Measurements from ENCODE around the gene ROBO4. TPM values are rescaled to one million over a fixed set of nuclear protein-coding genes. Genes with fewer than 3 reads are reported as not detected.

ROBO4 gene
- polyA plus RNA-seq, 4 donors: 0.45 to 8.9 (median 2.6) TPM

DNA sequence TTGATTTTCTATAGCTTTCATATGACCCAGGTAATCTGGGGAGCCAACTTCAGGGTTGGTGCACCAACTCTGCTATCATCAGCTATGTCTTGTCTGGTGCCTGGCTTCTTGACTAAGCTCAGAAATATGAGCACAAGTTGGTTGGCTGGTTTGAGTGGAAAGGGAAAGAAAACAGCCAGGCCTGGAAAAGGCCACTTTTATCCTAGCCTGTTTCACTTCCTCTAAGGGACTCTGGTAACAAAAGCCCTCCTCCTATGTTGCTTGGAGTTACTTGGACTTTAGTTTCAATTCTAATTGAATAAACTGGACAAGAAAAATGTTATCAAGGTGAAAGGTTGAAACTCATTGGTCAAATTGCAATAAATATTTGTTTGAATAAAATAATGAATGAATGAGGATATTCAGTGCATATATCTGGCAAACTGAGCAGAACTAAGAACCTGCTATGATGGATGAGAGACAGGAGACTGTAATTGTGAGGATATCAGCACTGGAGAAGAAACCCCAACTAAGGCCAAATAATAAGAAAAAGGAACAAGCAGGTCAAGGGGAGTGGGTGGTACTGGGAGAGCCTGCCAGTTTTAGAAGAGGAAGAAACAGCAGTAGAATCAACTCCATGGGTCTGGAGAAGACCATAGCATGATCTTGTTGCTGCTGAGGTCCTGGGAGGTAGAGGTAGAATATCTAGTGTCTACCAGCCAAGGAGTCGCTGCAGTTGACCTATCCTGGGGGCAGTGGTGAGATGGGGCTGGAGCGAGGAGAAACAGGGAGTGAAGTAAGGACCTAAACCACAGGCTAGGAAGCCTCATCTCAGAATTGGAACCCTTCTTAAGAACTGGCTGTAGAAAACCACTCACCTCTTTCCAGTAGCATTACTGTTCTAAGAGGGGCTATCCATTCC is 8.2 kb downstream of the ROBO4 start:
- H3K27me3 ChIP-seq (ENCODE audit: control insufficient read depth in 3 of 3, insufficient read depth in 3 of 3, low read length in 3 of 3): peaks cover 0 to 15% (median 1%) of the 10 kb centered on the region in 3 donors
- no peaks in the 10 kb centered on the region for H3K9me3 ChIP-seq (ENCODE audit: control insufficient read depth in 2 of 2, insufficient read depth in 1 of 2, low read depth in 1 of 2, low read length in 1 of 2)
- H3K27ac ChIP-seq (ENCODE audit: low read depth in 1 of 3, low read length in 2 of 3): no peak overlapping the region
- H3K36me3 ChIP-seq (ENCODE audit: control insufficient read depth in 3 of 3, insufficient read depth in 2 of 3, low read depth in 1 of 3, low read length in 3 of 3): no peaks in the 10 kb centered on the region
- no peak overlapping the region for H3K4me3 ChIP-seq (ENCODE audit: low read depth in 1 of 3, low read length in 3 of 3)
- FAIRE-seq (no peak), DNase-seq (no peak)
- WGBS, 3 donors: 81 to 93% (median 85%) methylated on average over 2 of the region's 2 CpGs
- H3K4me1 ChIP-seq (ENCODE audit: control insufficient read depth in 3 of 3, insufficient read depth in 2 of 3, low read depth in 1 of 3, low read length in 2 of 3): no peaks in the 10 kb centered on the region

DNA sequence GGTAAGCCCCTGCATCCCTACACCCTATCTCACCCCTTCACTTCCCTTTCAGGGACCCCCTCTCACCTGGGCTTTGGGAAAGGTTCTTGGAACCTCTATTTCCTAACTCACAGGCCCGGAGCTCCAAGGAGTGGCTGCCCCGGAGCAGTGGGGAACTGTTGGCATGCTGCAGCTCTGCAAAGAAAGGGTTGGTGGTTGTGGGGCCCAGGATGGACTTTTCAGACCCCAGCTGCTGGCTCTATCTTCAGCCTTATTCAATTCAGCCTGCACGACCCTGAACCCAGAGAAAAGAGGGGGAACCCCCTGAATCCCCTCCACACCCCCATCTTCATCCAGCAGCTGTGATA is 10.0 kb downstream of the ROBO4 start:
- H3K27ac ChIP-seq (ENCODE audit: low read depth in 1 of 3, low read length in 2 of 3): no peak overlapping the region
- peaks cover 0 to 10% (median 1%) of the 10 kb centered on the region in 3 donors for H3K27me3 ChIP-seq (ENCODE audit: control insufficient read depth in 3 of 3, insufficient read depth in 3 of 3, low read length in 3 of 3)
- H3K9me3 ChIP-seq (ENCODE audit: control insufficient read depth in 2 of 2, insufficient read depth in 1 of 2, low read depth in 1 of 2, low read length in 1 of 2): no peaks in the 10 kb centered on the region
- no peaks in the 10 kb centered on the region for H3K36me3 ChIP-seq (ENCODE audit: control insufficient read depth in 3 of 3, insufficient read depth in 2 of 3, low read depth in 1 of 3, low read length in 3 of 3)
- WGBS, 3 donors: 75 to 86% (median 84%) methylated on average over 3 of the region's 3 CpGs
- DNase-seq: no peak
- FAIRE-seq: no peak
- no peak overlapping the region for H3K4me3 ChIP-seq (ENCODE audit: low read depth in 1 of 3, low read length in 3 of 3)
- no peaks in the 10 kb centered on the region for H3K4me1 ChIP-seq (ENCODE audit: control insufficient read depth in 3 of 3, insufficient read depth in 2 of 3, low read depth in 1 of 3, low read length in 2 of 3)

DNA sequence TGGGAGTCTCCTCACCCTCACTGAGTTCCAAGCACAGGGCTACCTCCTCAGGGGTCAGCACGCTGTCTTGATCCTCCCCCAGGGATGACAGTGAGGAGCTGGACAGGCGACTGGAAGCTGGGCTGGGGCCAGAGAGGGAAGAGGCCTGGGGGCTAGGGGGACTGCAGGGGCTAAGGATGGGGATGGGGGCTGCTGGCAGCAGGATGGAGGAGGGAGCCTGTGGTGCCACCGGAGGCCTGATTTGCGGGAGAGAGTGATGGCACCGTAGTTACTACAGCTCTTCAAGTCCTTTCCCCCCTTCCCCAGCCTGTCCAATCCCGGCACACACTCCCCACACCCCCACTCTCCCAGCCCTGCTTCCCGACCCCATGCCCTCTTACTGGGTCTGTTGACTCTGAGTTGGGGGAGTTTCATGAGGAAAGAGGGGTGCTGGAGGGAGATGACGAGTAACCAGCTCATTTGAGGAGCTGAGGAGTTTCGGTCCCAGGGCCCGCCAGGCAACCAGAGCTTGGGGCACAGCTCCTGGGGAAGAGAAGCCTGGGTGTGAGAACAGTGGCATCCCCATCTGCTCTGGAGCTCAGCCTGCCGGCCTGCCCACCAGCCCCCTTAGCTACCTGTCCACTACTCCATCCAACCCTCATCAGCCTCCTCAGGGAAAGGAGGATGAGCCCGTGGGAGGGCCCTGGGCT is 10.5 kb downstream of the ROBO4 start:
- Histone ChIP-seq H3K27me3 (ENCODE audit: control insufficient read depth in 3 of 3, insufficient read depth in 3 of 3, low read length in 3 of 3) (peaks cover 0 to 9% (median 1%) of the 10 kb centered on the region in 3 donors), H3K4me1 (ENCODE audit: control insufficient read depth in 3 of 3, insufficient read depth in 2 of 3, low read depth in 1 of 3, low read length in 2 of 3) (peaks cover 0 to 4% (median 3%) of the 10 kb centered on the region in 3 donors), H3K4me3 (ENCODE audit: low read depth in 1 of 3, low read length in 3 of 3) (no peak overlapping the region), H3K9me3 (ENCODE audit: control insufficient read depth in 2 of 2, insufficient read depth in 1 of 2, low read depth in 1 of 2, low read length in 1 of 2) (no peaks in the 10 kb centered on the region), H3K27ac (ENCODE audit: low read depth in 1 of 3, low read length in 2 of 3) (no peak overlapping the region), H3K36me3 (ENCODE audit: control insufficient read depth in 3 of 3, insufficient read depth in 2 of 3, low read depth in 1 of 3, low read length in 3 of 3) (no peaks in the 10 kb centered on the region)
- FAIRE-seq: no peak
- WGBS, 3 donors: 77 to 87% (median 87%) methylated on average over 11 to 12 of the region's 12 CpGs
- no peak for DNase-seq

DNA sequence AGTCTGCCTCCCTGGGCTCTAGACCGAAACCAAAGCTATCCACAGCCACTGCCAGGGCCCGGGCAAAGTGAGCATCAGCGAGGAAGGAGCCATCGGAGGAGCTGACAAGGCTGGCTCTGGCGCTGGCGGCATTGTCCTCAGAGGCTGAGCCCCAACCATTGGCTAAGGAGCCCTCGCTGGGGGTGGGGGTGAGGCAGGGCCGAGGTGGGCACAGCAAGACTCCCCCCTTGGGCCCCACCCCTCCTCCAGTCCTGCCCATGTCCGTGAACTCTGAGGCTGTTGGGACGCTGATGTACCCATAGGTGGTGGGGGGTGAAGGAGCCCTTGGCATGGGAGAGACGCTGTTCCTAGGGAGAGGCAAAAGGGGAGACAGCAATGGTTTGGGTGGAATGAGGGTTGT is 11.2 kb downstream of the ROBO4 start:
- Histone ChIP-seq H3K4me3 (ENCODE audit: low read depth in 1 of 3, low read length in 3 of 3) (no peak overlapping the region), H3K27me3 (ENCODE audit: control insufficient read depth in 3 of 3, insufficient read depth in 3 of 3, low read length in 3 of 3) (peaks cover 0 to 5% (median 1%) of the 10 kb centered on the region in 3 donors), H3K4me1 (ENCODE audit: control insufficient read depth in 3 of 3, insufficient read depth in 2 of 3, low read depth in 1 of 3, low read length in 2 of 3) (peaks cover 0 to 4% (median 4%) of the 10 kb centered on the region in 3 donors), H3K36me3 (ENCODE audit: control insufficient read depth in 3 of 3, insufficient read depth in 2 of 3, low read depth in 1 of 3, low read length in 3 of 3) (no peaks in the 10 kb centered on the region), H3K27ac (ENCODE audit: low read depth in 1 of 3, low read length in 2 of 3) (no peak overlapping the region), H3K9me3 (ENCODE audit: control insufficient read depth in 2 of 2, insufficient read depth in 1 of 2, low read depth in 1 of 2, low read length in 1 of 2) (no peaks in the 10 kb centered on the region)
- FAIRE-seq (no peak), DNase-seq (no peak)
- 75 to 82% (median 79%) methylated on average over 11 of the region's 11 CpGs for WGBS, 3 donors

DNA sequence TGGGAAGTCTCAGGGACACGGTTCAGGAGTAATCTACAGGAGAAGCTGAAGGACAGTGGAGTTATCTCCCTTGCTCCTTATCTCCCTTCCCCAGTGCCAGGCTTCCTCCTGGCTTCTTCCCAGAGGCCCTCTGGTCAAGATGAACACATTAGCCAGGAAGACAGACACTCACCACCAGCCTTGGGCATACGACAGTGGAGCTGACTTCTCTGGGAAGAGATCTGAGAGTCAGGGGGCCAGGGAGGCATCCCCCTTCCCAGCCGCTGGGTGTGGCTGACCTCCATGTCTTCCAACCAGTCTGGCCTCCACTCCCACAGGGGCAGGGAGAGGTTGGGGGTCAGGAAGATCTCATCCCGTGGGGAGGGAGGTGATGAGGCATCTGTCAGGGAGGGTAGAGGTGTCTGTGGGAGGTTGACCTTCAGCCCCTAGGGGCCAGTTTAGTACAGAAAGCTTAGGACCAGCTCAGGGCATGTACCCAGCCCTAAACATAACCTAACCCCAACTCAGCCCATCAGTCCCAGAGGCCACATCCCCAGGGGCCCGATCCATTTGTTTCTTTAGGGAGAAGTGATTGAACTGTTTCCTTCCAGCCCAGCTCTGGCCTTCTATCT is 12.7 kb downstream of the ROBO4 start:
- H3K4me3 ChIP-seq (ENCODE audit: low read depth in 1 of 3, low read length in 3 of 3): no peak overlapping the region
- DNase-seq (no peak), FAIRE-seq (no peak)
- WGBS, 3 donors: 70 to 72% (median 70%) methylated on average over 4 to 5 of the region's 5 CpGs
- peaks cover 0 to 4% (median 4%) of the 10 kb centered on the region in 3 donors for H3K4me1 ChIP-seq (ENCODE audit: control insufficient read depth in 3 of 3, insufficient read depth in 2 of 3, low read depth in 1 of 3, low read length in 2 of 3)
- H3K9me3 ChIP-seq (ENCODE audit: control insufficient read depth in 2 of 2, insufficient read depth in 1 of 2, low read depth in 1 of 2, low read length in 1 of 2): no peaks in the 10 kb centered on the region
- H3K27ac ChIP-seq (ENCODE audit: low read depth in 1 of 3, low read length in 2 of 3): no peak overlapping the region
- no peaks in the 10 kb centered on the region for H3K36me3 ChIP-seq (ENCODE audit: control insufficient read depth in 3 of 3, insufficient read depth in 2 of 3, low read depth in 1 of 3, low read length in 3 of 3)
- H3K27me3 ChIP-seq (ENCODE audit: control insufficient read depth in 3 of 3, insufficient read depth in 3 of 3, low read length in 3 of 3): peaks cover 0 to 1% (median 0%) of the 10 kb centered on the region in 3 donors

DNA sequence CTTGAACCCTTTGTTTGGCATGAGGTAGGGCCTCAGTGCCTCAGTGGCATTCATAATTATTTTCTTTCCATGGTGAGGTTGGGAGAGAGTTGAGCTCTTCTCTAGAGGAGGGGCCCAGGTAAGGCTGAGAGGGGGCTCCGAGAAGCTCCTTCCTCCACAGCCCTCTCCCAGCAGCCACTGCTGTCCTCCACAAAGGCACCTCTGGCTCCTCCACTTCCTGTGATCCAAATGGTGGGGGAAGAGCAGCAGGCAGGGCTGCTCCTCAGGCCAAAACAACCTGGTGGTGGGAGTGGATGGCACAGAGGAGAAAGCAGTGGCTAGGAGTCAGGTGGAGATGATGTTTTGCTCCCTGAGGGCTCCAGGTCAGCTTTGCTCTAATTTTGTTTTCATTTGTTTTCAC is 13.3 kb downstream of the ROBO4 start:
- Histone ChIP-seq H3K27me3 (ENCODE audit: control insufficient read depth in 3 of 3, insufficient read depth in 3 of 3, low read length in 3 of 3) (peaks cover 0 to 1% (median 0%) of the 10 kb centered on the region in 3 donors), H3K27ac (ENCODE audit: low read depth in 1 of 3, low read length in 2 of 3) (no peak overlapping the region), H3K4me3 (ENCODE audit: low read depth in 1 of 3, low read length in 3 of 3) (no peak overlapping the region), H3K4me1 (ENCODE audit: control insufficient read depth in 3 of 3, insufficient read depth in 2 of 3, low read depth in 1 of 3, low read length in 2 of 3) (peaks cover 0 to 4% (median 4%) of the 10 kb centered on the region in 3 donors), H3K9me3 (ENCODE audit: control insufficient read depth in 2 of 2, insufficient read depth in 1 of 2, low read depth in 1 of 2, low read length in 1 of 2) (no peaks in the 10 kb centered on the region), H3K36me3 (ENCODE audit: control insufficient read depth in 3 of 3, insufficient read depth in 2 of 3, low read depth in 1 of 3, low read length in 3 of 3) (no peaks in the 10 kb centered on the region)
- 81 to 100% (median 91%) methylated on average over 1 of the region's 1 CpG for WGBS, 3 donors
- no peak for DNase-seq
- FAIRE-seq: no peak

DNA sequence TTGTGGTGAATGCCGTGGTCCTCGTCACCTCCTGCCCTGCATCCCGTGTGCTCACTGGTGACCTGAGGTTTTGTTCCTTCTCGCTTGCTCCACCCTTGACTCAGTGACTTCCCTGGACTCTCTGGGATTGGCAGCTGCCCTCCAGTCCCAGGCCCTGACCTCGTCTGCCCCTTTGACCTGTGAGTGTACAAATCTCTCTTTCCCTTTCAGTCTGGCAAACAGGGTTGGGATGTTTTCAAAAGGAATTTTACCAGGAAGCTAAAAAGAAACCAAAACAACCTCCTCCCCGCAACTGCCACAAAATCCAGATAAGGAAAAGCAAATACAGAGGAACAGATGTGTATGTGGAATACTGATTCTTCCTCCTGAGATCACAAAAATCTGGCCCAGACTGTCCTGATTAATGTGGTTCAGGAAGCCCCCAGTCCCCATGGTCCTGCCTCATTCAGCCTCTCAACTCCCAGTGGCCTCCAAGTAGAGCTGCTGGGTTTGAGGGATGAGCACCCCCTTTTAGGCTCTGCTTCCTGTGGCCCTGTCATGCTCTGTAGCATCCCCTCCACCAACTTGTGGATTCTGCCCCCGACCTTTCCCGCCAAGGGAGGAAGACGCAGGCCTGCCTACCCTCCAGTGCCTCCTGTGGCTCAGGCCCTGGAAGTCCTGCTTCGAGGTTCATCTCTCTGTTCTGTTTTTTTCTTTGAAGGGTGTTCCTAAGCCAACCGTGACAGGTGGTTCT is 15.2 kb downstream of the ROBO4 start:
- FAIRE-seq: no peak
- Histone ChIP-seq H3K36me3 (ENCODE audit: control insufficient read depth in 3 of 3, insufficient read depth in 2 of 3, low read depth in 1 of 3, low read length in 3 of 3) (no peaks in the 10 kb centered on the region), H3K9me3 (ENCODE audit: control insufficient read depth in 2 of 2, insufficient read depth in 1 of 2, low read depth in 1 of 2, low read length in 1 of 2) (no peaks in the 10 kb centered on the region), H3K27ac (ENCODE audit: low read depth in 1 of 3, low read length in 2 of 3) (no peak overlapping the region), H3K4me3 (ENCODE audit: low read depth in 1 of 3, low read length in 3 of 3) (no peak overlapping the region), H3K27me3 (ENCODE audit: control insufficient read depth in 3 of 3, insufficient read depth in 3 of 3, low read length in 3 of 3) (peaks cover 0 to 4% (median 1%) of the 10 kb centered on the region in 3 donors), H3K4me1 (ENCODE audit: control insufficient read depth in 3 of 3, insufficient read depth in 2 of 3, low read depth in 1 of 3, low read length in 2 of 3) (peaks cover under 1 to 4% (median 4%) of the 10 kb centered on the region in 3 donors)
- 32 to 48% (median 38%) methylated on average over 11 of the region's 11 CpGs for WGBS, 3 donors
- DNase-seq: peak in 1 of 2 donors; percentile 35

DNA sequence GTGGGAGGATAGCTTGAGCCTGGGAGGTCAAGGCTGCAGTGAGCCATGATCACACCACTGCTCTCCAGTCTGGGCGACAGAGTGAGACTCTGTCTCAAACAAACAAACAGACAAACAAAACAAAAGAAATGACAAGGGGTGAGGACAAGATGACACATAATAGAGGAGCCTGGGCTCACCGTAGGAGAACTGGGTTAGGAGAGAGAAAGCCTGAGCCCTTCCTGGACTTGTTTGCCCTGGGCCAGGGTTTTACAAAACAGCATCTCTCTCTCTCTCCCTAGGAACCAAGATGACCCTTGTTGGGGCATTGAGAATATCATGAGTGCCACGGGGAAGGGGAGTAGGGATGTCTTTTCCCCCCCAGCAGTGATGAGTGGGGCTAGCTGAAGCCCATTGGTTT is 16.7 kb downstream of the ROBO4 start:
- Histone ChIP-seq H3K27me3 (ENCODE audit: control insufficient read depth in 3 of 3, insufficient read depth in 3 of 3, low read length in 3 of 3) (peaks cover 0 to 17% (median 0%) of the 10 kb centered on the region in 3 donors), H3K27ac (ENCODE audit: low read depth in 1 of 3, low read length in 2 of 3) (no peak overlapping the region), H3K4me3 (ENCODE audit: low read depth in 1 of 3, low read length in 3 of 3) (no peak overlapping the region), H3K36me3 (ENCODE audit: control insufficient read depth in 3 of 3, insufficient read depth in 2 of 3, low read depth in 1 of 3, low read length in 3 of 3) (no peaks in the 10 kb centered on the region), H3K4me1 (ENCODE audit: control insufficient read depth in 3 of 3, insufficient read depth in 2 of 3, low read depth in 1 of 3, low read length in 2 of 3) (peaks cover 4 to 11% (median 8%) of the 10 kb centered on the region in 3 donors), H3K9me3 (ENCODE audit: control insufficient read depth in 2 of 2, insufficient read depth in 1 of 2, low read depth in 1 of 2, low read length in 1 of 2) (no peaks in the 10 kb centered on the region)
- FAIRE-seq (no peak), DNase-seq (no peak)
- WGBS, 3 donors: 79 to 88% (median 80%) methylated on average over 3 of the region's 3 CpGs

All from small intestine (tissue), 7 donors.